NCI-H748 (cell line): ENCODE measurements around the gene POLR2C.

Experiments used
- DNase-seq: peaks from one replicate; lab custom pipeline; 2025; ENCODE audit not compliant: unreplicated experiment; lab: John Stamatoyannopoulos, UW

POLR2C gene

GRCh38 chr16:57500578-57501111, 38.2 kb downstream of the POLR2C start:
- DNase-seq = no peak

DNA sequence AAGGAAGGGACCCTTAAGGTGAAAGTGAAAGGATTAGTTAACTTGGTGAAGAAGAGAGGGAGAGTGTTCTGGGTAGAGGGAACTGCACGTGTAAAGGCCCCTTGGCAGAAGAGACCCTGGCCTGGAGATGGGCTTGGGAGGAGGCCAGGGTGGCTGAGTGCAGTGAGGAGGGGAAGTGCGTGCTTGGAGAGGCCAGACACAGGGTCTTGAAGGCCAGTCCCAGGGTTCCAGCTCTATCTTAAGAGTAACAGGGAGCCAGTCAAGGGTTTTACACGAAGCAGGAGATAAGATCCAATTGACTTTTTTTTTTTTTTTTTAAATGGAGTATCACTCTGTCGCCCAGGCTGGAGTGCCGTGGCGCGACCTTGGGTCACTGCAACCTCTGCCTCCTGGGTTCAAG, 39.0 kb downstream of the POLR2C start:
- DNase-seq = no peak

DNA sequence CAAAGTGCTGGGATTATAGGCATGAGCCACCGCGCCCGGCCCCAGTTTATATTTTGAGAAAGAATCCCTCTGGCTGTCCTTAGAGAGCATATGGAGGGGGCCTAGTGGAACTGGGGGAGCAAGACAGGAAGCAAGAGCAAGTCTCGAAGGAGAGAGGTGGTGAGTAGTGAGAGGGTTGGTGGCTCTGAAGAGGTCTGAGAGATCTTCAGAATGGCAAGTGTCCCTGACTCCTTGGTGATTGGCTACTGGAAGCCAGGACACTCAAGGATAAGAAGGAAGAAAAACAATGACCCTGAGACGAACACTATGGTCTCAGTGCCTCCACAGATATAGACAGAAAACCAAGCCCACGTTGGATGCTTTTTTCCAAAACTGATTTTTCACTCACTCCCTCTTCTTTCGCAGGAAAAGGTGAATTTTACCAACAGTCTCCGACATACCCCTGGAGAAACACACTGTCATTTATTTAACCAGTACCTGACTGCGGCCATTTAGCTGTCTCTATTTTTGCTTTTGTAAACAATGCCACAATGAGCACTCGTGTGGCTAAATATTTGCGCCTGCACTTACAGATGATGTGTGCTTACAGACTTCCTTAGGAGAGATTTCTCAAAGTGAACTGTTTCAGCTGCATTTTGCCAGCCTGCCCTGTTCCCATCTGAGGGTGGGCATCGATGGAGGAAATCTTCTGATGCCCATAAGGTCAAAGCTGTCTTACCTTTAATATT, 39.7 kb downstream of the POLR2C start:
- DNase-seq = peak; percentile 60

- DNase-seq = peak; percentile 65
Observed at GRCh38 chr16:57503366-57503765, 40.9 kb downstream of the POLR2C start.

DNA sequence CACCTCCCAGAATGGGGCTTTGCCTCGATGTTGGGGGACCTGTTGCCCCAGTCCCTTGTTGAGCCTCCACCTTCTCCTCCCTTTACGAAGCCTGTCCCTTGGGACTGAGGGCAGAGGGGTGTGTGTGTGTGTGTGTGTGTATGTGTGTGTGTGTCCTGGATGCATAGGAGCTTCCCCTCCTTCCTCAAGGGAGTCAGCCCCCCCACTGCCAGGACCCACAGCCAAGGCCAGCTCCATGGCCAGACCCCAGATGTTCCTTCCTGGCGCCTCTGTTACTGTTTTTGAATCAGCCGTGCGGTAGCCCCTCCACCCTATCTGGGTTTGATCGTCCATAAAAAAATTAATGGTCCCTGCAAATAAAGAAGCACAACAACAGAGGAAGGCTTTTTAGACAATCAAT, 41.5 kb downstream of the POLR2C start:
- DNase-seq = no peak

GRCh38 chr16:57504491-57504890, 42.0 kb downstream of the POLR2C start:
- DNase-seq = no peak

- DNase-seq = no peak
Observed at GRCh38 chr16:57505169-57505568, 42.7 kb downstream of the POLR2C start.

DNA sequence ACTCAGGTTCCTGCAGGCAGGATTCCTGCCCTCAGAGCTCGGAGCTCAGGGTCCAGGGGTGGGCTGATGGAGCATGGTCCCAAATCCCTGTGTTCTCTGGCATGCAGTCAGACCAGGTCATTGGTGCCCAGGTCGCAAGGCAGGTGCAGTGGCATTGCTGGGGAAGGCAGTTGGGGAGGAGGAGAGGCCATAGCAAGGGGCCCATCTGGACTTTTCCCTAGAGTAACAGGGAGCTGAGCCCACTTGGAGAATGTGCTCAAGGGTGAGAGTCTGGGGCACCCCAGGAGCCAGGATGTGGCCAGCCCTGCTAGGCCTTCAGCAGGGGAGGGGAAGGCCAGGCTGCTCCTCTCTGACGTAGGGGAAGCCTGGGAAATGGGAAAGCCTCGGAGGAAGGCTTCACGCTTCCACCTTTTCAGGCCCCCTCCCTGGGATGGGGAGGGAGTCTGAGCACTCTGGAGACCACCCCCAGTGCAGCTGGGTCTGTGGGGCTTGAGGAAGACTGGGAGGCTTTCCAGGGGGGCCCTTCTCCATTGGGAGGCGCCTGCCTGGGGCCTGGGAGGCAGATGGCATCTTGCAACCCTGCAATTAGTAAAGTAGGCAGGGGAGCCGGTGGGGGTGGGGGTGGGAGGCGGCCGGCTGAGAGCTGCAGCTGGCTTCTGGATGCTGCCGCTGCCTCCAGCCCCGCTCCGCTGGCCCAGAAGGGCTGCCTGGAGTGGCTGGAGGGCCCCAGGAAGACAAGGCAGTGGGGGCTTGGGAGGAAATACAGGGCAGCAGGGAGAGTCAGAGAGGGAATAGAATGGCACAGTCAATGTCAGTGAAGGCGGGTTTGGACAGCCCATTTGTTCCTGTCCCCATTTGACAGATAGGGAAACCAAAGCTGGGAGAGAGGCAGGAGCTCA, 44.9 kb downstream of the POLR2C start:
- peak; percentile 21 for DNase-seq

DNA sequence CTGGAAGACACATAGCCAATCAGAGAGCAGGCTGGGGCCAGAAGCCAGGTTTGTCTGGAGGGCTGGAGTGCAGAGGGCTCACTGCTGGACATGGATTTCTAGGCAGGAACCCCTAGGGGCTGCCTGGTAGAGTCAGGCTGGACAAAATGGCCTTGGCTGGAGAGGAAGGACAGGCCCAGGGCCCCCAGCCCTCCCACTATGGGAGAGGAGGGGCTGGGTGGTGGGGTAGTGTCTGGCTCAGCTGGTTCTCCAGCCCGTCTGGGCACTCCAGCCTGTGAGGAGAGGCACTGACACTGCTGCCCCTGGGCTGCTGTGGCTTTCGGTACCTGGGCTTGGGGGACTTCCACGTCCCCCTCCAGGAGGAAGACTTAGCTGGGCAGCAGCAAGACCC, 45.6 kb downstream of the POLR2C start:
- no peak for DNase-seq

- no peak for DNase-seq
Observed at GRCh38 chr16:57509231-57509923, 46.9 kb downstream of the POLR2C start.

GRCh38 chr16:57510016-57510871, 47.8 kb downstream of the POLR2C start:
- no peak for DNase-seq

DNA sequence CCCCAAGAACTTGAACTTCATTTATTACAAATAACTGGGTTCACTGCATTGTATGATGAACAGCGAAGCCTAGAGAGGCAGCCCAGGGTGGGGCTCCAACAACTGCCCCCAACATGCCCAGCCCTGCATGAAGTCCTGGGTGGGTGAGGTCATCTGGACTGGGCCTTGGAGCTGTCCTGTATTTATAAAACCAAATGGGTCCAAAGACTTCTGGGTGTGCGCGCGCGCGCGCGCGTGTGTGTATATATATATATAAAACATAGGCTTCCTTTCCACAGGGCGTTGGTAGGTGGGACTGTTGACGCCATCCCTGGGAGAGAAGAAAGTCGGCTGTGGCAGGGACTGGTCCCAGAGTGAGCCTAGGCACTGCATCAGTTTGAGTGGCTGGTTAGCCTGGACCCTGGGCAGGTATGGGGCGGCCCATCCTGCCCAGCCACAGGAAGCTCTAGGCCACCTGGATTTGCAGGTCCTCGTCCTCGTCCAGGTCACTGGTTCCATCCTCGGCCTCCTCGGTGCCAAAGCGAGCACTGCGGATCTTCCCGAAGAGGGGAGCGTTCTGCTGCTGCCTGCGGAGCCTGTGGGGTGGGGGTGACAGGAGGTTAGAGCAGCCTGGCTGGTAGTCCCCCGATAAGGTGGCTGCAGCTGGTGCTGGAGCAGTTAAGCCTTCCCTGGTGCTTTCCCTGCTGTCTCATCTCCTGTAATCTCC, 50.0 kb downstream of the POLR2C start:
- no peak for DNase-seq

GRCh38 chr16:57513371-57514102, 51.1 kb downstream of the POLR2C start:
- no peak for DNase-seq

GRCh38 chr16:57514371-57514770, 51.9 kb downstream of the POLR2C start:
- no peak for DNase-seq

- no peak for DNase-seq
Observed at GRCh38 chr16:57514791-57515600, 52.5 kb downstream of the POLR2C start.

- no peak for DNase-seq
Observed at GRCh38 chr16:57516176-57516725, 53.8 kb downstream of the POLR2C start.

GRCh38 chr16:57516773-57517172, 54.3 kb downstream of the POLR2C start:
- no peak for DNase-seq
